ENCODE measurements around the gene GRAP. TPM values are rescaled to one million over a fixed set of nuclear protein-coding genes. Genes with fewer than 3 reads are reported as not detected.
"Not testable (repeated sequence)": the region's sequence is repeated elsewhere in the genome, so short reads cannot be mapped to it uniquely, and the experiment has no call there.

Gene GRAP
- total RNA-seq, 4 donors from 2014 or later, result 2.6 to 13.2 (median 6.8) TPM

DNA sequence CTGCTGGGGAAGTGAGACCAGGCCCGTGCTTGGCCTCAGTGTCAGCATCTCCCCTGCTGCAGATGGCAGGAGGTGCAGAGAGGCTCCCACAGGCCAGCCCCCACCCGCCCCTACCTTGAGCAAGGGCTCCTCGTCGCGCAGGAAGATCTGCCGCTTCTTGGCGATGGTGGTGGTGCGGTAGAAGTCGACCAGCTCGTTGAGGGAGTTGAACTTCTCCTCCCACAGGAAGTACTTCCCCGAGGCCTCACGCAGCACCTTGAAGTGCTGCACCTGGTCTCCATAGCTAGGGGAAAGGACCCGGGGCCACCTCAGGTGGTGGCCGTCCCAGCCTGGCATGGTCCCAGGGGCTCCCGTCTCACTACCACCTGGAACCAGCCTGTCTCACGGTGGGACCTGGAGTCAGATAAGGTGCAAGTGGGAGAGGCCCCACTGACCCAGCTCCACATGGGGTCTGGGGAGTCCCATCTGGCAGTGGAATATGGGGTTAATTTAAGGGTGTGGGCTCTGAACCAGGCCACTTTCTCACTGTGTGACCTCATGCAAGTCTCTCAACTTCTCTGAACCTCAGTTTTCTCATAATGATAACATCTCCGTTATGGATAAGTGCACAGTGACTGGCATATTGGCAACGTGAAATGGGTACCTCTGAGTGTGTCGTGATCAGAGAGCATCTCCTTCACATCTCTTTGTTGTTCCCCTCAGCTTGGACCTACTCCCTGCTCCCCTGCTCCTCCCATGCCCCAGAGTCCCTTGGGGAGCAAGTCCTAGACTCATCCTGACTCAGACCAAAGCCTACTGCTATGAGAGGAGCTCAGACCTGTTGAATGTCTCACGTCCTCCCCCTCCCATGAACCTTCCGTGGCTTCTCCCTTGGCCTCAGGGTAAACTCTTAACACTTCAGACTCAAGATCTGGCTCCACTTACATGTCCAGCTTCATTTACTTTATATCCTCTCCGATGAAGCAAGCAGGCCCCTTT, 22.4 kb downstream of the GRAP start:
- no peak for ATAC-seq (ENCODE audit: low FRiP score)
- TF ChIP-seq, protein P1, sequence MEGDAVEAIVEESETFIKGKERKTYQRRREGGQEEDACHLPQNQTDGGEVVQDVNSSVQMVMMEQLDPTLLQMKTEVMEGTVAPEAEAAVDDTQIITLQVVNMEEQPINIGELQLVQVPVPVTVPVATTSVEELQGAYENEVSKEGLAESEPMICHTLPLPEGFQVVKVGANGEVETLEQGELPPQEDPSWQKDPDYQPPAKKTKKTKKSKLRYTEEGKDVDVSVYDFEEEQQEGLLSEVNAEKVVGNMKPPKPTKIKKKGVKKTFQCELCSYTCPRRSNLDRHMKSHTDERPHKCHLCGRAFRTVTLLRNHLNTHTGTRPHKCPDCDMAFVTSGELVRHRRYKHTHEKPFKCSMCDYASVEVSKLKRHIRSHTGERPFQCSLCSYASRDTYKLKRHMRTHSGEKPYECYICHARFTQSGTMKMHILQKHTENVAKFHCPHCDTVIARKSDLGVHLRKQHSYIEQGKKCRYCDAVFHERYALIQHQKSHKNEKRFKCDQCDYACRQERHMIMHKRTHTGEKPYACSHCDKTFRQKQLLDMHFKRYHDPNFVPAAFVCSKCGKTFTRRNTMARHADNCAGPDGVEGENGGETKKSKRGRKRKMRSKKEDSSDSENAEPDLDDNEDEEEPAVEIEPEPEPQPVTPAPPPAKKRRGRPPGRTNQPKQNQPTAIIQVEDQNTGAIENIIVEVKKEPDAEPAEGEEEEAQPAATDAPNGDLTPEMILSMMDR (IDR thresholded peaks at IDR 0.05), result no peak
- DNase-seq (ENCODE audit: low spot score), result no peak

DNA sequence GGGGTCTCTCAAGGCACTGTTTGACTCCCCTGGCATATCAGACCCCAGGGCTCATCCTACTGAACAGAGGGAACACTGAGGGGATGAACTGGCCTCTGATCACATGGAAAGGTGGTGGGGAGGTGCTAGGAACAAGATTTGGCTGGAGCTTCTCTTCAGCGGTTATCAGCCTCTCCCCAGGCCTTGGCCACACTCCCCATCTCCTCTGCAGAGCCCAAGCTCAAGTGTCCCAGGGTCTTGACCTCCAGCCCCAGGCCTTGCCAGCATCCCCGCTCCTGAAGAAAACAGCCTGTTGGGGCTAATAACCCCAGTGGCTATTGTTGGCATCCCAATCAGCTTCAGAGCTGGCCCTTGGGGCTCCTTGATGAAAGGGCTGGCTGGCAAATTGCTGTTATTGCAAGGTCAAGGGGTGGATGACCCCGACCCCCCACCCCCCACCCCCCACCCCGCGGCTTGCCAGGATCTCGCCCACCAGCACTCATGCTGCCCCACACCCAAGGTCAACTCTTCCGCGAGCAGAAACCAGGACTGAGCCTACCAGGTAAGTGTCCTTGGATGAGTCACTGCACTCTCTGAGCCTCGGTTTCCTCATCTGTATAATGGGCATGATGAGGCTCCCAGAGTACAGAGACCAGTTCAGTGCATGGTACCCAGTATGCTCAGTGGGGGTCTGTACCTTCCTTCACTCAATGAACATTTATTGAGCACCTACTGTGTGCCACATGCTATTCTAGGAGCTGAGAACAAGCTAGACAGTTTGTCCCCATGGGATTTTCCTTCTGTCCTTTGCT, 23.4 kb downstream of the GRAP start:
- TF ChIP-seq, protein P1 (IDR thresholded peaks at IDR 0.05), result no peak
- DNase-seq (ENCODE audit: low spot score) (no peak), ATAC-seq (ENCODE audit: low FRiP score) (no peak)

DNA sequence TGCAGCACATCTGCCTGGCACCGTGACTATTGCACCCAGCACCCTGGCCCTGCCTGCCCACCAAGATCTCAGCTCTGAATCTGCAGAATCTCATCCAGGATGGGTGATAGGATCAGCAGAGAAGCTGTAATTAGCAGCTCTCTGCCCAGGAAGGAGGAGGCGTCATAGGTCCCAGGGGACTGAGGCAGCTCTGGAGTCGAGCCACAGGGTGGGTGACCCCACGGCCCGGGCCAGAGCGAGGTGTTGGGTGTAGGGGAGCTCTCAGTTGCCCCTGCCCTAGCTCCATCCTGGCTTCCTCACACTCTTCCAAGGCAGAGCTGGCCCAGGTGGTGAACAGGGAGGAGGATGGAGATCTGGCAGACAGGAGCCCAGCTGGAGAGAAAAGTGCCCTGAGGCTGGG, 24.0 kb downstream of the GRAP start:
- DNase-seq (ENCODE audit: low spot score) (no peak), ATAC-seq (ENCODE audit: low FRiP score) (no peak)
- TF ChIP-seq, protein P1 (IDR thresholded peaks at IDR 0.05), result no peak

DNA sequence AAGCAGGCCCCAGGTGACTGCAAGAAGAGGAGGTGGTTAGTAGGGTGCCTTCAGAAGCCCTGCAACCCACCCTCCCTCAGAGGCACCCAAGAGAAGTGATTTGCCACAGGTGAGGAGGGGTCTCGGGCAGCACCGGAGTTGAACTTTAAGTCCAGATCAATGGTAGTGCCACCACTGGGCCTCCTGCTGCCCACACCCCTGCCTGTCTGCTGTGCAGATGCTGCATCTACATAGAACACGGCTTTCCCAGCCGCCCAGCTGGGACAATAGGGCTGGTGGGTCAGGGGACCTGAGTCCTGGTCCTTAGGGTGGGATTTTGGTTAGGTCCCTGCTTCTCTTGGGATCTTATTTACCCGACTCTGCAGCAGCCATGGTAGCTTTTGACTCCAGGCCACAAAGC, 24.6 kb downstream of the GRAP start:
- DNase-seq (ENCODE audit: low spot score) (no peak), ATAC-seq (ENCODE audit: low FRiP score) (no peak)
- TF ChIP-seq, protein P1 (IDR thresholded peaks at IDR 0.05), result no peak

DNA sequence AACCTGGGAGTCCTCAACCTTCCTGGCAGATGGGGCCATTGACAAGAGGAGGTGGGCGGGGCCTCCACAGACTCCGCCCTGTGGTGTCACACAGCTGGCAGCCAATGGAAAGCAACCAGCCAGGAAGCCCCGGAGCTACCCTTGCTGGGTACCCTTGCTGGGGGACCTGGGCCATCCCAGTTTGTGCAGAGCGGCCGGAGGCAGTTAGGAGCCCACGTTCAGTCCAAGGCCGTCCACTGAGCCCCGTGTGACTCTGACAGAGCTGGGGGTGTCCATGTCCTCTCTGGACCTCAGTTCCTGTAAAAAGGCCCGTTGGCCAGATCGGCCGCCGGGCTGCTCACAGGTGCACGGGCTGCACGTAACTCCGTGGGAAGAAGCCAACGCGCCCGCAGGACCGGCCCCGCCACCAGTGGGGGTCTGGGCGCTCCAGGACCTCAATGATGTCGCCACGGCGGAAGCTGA, 25.1 kb downstream of the GRAP start:
- TF ChIP-seq, protein P1 (IDR thresholded peaks at IDR 0.05), result no peak
- no peak for DNase-seq (ENCODE audit: low spot score)
- ATAC-seq (ENCODE audit: low FRiP score), result peak; percentile 34

DNA sequence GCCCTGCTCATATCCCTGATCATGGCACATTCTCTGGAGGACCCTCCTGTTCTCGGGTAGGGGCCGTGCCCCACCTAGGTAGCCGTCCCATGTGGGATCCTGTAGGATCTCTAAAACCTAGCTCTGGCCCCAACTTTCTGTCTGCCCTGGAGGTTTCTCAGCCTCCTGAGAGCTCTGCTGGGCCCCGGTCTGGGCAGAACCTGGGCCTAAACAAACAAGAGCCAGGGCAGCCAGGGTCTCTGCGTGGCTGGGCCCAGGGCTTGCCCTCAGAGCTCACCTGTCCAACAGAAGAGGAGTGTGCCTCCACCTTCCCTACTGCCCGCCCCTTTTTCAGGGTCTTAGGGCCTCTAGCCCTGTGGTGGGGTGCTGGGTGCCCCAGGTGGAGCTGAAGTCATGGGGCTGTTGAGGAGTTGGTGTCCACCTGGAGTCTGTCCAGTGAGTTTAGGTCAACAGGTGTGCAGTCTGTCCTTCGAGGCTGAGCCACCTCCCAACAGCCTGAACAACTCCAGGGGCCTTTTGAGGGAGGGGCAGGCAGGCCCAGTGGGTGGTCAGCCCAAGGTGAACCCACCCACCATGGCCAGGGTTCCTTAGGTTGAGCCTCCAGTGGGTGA, 25.6 kb downstream of the GRAP start:
- not testable (repeated sequence) for DNase-seq (ENCODE audit: low spot score); ATAC-seq (ENCODE audit: low FRiP score)

DNA sequence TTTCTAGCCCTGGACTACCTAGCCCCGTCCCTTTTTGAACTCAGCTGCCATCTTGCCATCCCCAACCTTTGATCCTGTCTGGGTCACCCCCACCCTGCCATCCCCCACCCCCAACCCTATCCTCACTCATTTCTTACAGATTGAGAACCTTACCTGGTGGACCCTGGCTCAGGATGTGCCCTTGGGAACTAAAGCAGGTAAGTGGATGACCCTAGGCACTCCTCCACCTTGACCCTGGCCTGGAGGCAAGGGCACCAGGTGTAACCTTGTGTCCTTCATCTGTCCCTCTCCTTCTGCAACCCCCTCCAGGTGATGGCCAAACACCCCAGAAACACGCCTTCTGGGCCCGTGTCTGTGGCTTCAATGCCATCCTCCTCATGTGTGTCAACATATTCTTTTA, 26.7 kb downstream of the GRAP start:
- ATAC-seq (ENCODE audit: low FRiP score) (no peak), DNase-seq (ENCODE audit: low spot score) (no peak)
- TF ChIP-seq, protein P1 (IDR thresholded peaks at IDR 0.05), result no peak
